ENCODE results near the gene PRKCSH.
A peak's percentile ranks its signal among the peaks of the same experiment; 100 is the strongest.

PRKCSH gene

DNA sequence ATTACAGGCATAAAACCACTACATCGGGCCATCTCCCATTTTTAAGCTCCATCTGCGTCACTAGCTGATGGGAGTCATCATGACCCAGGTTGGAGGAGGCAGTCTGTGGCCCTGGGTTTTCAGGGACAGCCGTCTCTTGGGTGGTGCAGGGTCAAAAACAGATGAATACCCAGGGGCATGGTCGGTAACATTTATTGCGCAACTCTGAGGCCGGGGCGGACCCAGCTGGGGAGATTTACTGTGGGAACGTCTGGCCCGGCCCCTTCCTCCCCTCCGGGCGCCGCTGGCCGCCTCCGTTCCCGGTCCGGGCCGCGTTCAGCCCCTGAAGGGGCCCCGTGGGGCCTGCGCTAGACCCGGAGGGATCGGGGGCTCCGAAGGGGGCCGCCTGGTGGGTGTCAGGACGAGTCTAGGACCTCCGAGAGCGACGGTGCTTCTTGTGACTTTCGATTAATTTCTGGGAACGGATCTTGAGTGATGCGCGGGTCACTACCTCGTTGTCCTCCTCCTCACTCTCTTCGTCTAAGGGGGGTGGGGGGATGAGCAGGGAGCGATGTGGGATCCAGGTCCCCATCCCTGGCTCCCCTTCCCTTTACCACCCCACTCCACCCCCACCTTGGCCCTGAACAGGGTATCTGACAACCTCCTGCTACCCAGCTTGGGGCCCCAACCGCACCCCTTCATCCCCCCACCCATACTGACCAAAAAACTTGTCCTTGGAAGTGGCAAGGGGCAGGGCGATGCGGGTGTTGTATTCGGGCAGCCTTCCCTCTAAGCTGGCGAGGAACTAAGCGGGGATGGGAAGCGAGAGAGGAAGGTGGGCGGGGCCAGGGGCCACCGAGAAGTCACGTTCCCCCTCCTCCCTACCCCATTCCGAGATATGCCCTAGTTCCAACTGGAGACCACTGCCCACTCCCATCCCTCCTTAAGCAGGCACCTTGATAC is 14.7 kb upstream of the PRKCSH start:
- Histone ChIP-seq H2AFZ (ENCODE audit: low read length) (no peak overlapping the region), H3F3A (ENCODE audit: insufficient read depth, low read length) (no peaks in the 10 kb centered on the region), H3K79me2 (ENCODE audit: insufficient read depth, low read length) (no peaks in the 10 kb centered on the region), H3K9me3 (ENCODE audit: low read length) (no peaks in the 10 kb centered on the region), H3K9ac (ENCODE audit: low read length) (no peak overlapping the region), H3K4me1 (ENCODE audit: insufficient read depth, low read length, severe bottlenecking) (peaks cover 17% of the 10 kb centered on the region), H3K4me3 (ENCODE audit: low read depth, low read length, poor library complexity, severe bottlenecking) (no peak overlapping the region), H3K9me2 (ENCODE audit: low read depth, low read length) (no peaks in the 10 kb centered on the region), H3K27ac (ENCODE audit: low read depth, low read length, poor library complexity, severe bottlenecking) (no peak overlapping the region), H3K36me3 (ENCODE audit: insufficient read depth, low read length) (no peaks in the 10 kb centered on the region), H4K20me1 (ENCODE audit: insufficient read depth, low read length) (no peaks in the 10 kb centered on the region), H3K27me3 (ENCODE audit: insufficient read depth, low read length) (no peaks in the 10 kb centered on the region; the same call in 1 of the 2 replicates), H3K4me2 (ENCODE audit: low read length) (no peak overlapping the region)
- TF ChIP-seq, protein P1, sequence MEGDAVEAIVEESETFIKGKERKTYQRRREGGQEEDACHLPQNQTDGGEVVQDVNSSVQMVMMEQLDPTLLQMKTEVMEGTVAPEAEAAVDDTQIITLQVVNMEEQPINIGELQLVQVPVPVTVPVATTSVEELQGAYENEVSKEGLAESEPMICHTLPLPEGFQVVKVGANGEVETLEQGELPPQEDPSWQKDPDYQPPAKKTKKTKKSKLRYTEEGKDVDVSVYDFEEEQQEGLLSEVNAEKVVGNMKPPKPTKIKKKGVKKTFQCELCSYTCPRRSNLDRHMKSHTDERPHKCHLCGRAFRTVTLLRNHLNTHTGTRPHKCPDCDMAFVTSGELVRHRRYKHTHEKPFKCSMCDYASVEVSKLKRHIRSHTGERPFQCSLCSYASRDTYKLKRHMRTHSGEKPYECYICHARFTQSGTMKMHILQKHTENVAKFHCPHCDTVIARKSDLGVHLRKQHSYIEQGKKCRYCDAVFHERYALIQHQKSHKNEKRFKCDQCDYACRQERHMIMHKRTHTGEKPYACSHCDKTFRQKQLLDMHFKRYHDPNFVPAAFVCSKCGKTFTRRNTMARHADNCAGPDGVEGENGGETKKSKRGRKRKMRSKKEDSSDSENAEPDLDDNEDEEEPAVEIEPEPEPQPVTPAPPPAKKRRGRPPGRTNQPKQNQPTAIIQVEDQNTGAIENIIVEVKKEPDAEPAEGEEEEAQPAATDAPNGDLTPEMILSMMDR (IDR thresholded peaks at IDR 0.05; ENCODE audit: low read length) = no peak
- TF ChIP-seq EZH2 (IDR thresholded peaks at IDR 0.05; ENCODE audit: borderline replicate concordance, low read length) = no peak

DNA sequence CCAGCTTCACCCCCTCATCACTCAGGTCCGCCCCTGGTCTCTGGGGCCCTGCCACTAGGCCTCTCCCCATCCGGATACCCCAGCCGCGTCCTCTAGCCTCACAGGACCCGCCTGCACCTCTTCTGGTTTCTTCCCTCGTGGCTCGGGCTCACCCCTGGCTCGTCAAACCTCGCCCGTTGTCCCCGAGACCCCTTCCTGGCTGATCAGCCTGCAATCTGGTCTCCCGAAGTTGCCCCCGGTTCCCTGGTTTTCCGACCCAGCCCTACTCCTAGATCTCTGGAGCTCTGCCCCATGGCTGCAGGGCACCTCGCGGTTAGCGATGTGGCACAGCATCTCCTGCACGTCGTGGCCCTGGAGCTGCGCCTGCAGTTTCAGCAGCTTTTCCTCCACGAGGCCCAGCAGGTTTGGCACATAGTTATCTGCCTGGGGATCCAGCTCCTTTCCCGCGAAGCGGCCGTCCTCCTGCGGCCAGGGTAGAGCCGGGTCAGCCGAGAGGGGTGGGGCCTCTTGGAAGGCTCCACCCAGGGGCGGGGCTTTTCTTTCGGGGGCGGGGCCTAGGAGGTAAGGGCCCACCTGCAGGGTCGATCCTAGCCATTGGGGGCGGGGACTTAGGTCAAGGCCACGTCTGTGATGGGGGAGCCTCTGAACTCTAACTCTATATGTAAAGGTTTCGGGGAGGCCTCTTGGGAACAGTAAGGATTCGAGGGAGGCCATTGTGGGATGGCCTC is 13.9 kb upstream of the PRKCSH start:
- H3F3A ChIP-seq (ENCODE audit: insufficient read depth, low read length) = no peaks in the 10 kb centered on the region
- no peaks in the 10 kb centered on the region; the same call in 1 of the 2 replicates for H3K27me3 ChIP-seq (ENCODE audit: insufficient read depth, low read length)
- peak overlapping the region; percentile 34; the same call in 1 of the 2 replicates for H3K4me2 ChIP-seq (ENCODE audit: low read length)
- TF ChIP-seq EZH2 (IDR thresholded peaks at IDR 0.05; ENCODE audit: borderline replicate concordance, low read length) = no peak
- TF ChIP-seq, protein P1 (IDR thresholded peaks at IDR 0.05; ENCODE audit: low read length) = no peak
- no peaks in the 10 kb centered on the region for H4K20me1 ChIP-seq (ENCODE audit: insufficient read depth, low read length)
- no peaks in the 10 kb centered on the region for H3K36me3 ChIP-seq (ENCODE audit: insufficient read depth, low read length)
- peak overlapping the region; percentile 15 for H3K4me3 ChIP-seq (ENCODE audit: low read depth, low read length, poor library complexity, severe bottlenecking)
- H2AFZ ChIP-seq (ENCODE audit: low read length) = no peak overlapping the region
- no peak overlapping the region for H3K27ac ChIP-seq (ENCODE audit: low read depth, low read length, poor library complexity, severe bottlenecking)
- H3K9me2 ChIP-seq (ENCODE audit: low read depth, low read length) = no peaks in the 10 kb centered on the region
- H3K9ac ChIP-seq (ENCODE audit: low read length) = no peak overlapping the region
- peaks cover 17% of the 10 kb centered on the region for H3K4me1 ChIP-seq (ENCODE audit: insufficient read depth, low read length, severe bottlenecking)
- H3K9me3 ChIP-seq (ENCODE audit: low read length) = no peaks in the 10 kb centered on the region
- no peaks in the 10 kb centered on the region for H3K79me2 ChIP-seq (ENCODE audit: insufficient read depth, low read length)

DNA sequence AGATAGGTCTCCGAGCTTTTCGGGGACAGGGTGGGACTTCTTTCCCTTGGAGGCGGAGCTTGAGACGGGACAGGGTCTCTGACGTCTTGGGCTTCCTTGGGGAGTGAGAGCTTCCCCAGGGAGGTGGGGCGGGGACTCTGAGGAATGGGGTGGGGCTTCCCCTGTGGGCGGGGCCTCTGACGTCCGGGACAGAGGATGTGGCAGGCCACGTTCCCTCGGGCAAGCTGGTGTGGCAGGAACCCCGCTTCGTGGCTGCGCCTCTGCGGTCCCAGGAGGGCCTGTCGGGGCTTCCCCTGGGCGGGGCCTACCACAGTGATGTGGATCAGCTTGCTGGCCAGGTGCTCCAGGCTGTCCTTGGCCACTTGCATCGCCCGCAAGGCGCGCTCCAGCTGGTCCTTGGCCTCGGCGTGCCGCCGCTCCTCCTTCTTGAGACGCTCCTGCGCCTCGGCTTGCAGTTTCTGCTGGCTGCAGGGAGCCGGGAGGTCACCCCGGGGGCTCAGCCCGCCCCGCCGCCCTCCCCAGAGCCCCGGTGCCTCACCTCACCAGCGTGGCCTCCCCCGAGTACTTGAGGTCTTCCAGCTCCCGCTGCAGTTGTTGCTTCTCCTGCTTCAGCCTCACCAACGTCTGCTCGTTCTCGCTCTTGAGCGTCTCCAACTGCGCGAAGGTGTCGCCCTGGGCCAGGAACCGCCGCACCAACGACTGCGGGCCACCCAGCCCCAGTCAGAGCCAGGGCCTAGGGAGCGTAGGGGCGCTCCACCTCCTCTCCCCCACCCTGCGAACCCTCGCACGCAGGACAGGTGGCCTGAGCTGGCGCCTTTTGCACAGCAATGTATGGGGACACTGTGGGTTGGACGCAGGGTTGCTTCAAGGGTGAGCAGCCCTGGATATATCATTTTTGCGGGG is 13.0 kb upstream of the PRKCSH start:
- Histone ChIP-seq H3K79me2 (ENCODE audit: insufficient read depth, low read length) (no peaks in the 10 kb centered on the region), H3K4me1 (ENCODE audit: insufficient read depth, low read length, severe bottlenecking) (peaks cover 17% of the 10 kb centered on the region), H3K9me2 (ENCODE audit: low read depth, low read length) (no peaks in the 10 kb centered on the region), H3K9ac (ENCODE audit: low read length) (no peak overlapping the region), H4K20me1 (ENCODE audit: insufficient read depth, low read length) (no peaks in the 10 kb centered on the region), H3K4me3 (ENCODE audit: low read depth, low read length, poor library complexity, severe bottlenecking) (peak overlapping the region; percentile 15), H3F3A (ENCODE audit: insufficient read depth, low read length) (no peaks in the 10 kb centered on the region), H3K36me3 (ENCODE audit: insufficient read depth, low read length) (no peaks in the 10 kb centered on the region), H3K4me2 (ENCODE audit: low read length) (peak overlapping the region; percentile 34; the same call in 1 of the 2 replicates), H3K27me3 (ENCODE audit: insufficient read depth, low read length) (no peaks in the 10 kb centered on the region; the same call in 1 of the 2 replicates), H2AFZ (ENCODE audit: low read length) (no peak overlapping the region), H3K27ac (ENCODE audit: low read depth, low read length, poor library complexity, severe bottlenecking) (no peak overlapping the region), H3K9me3 (ENCODE audit: low read length) (no peaks in the 10 kb centered on the region)
- TF ChIP-seq, protein P1 (IDR thresholded peaks at IDR 0.05; ENCODE audit: low read length) = no peak
